ENCODE results near the gene PIGK. TPM values are rescaled to one million over a fixed set of nuclear protein-coding genes. Genes with fewer than 3 reads are reported as not detected.
"Not testable (repeated sequence)": the region's sequence is repeated elsewhere in the genome, so short reads cannot be mapped to it uniquely, and the experiment has no call there.

The PIGK gene
- total RNA-seq, 4 donors from 2014 or later, result 23.5 to 41.0 (median 28.3) TPM

- TF ChIP-seq CTCF (IDR thresholded peaks at IDR 0.05), result no peak
- no peak for TF ChIP-seq POLR2A (IDR thresholded peaks at IDR 0.05)
- DNase-seq, result no peak
- Histone ChIP-seq H3K27me3 (no peaks in the 10 kb centered on the region), H3K4me1 (no peaks in the 10 kb centered on the region), H3K9me3 (no peaks in the 10 kb centered on the region), H3K27ac (no peak overlapping the region), H3K4me3 (replicated peaks in 1 of 3) (no peak overlapping the region), H3K36me3 (no peaks in the 10 kb centered on the region)
- intact Hi-C loops (cut with DNase I), result no loop called here
- 90 to 95% methylated on average over 2 of the region's 2 CpGs for WGBS, 2 donors
Measured at GRCh38 chr1:77200806-77201205, 18.4 kb downstream of the PIGK start.

- no peaks in the 10 kb centered on the region for H3K36me3 ChIP-seq
- no peaks in the 10 kb centered on the region for H3K4me1 ChIP-seq
- intact Hi-C loops (cut with DNase I), result no loop called here
- no peaks in the 10 kb centered on the region for H3K9me3 ChIP-seq
- no peak overlapping the region for H3K27ac ChIP-seq
- DNase-seq, result no peak
- H3K4me3 ChIP-seq (replicated peaks in 1 of 3), result no peak overlapping the region
- H3K27me3 ChIP-seq, result no peaks in the 10 kb centered on the region
- TF ChIP-seq POLR2A (IDR thresholded peaks at IDR 0.05), result no peak
- TF ChIP-seq CTCF (IDR thresholded peaks at IDR 0.05), result no peak
Measured at GRCh38 chr1:77200293-77200692, 18.9 kb downstream of the PIGK start.

- H3K9me3 ChIP-seq, result no peaks in the 10 kb centered on the region
- H3K4me3 ChIP-seq (replicated peaks in 1 of 3), result no peak overlapping the region
- no peaks in the 10 kb centered on the region for H3K4me1 ChIP-seq
- no peak overlapping the region for H3K27ac ChIP-seq
- TF ChIP-seq CTCF (IDR thresholded peaks at IDR 0.05) (no peak), POLR2A (IDR thresholded peaks at IDR 0.05) (no peak)
- DNase-seq, result no peak
- 99% methylated on average over 3 of the region's 3 CpGs for WGBS, 2 donors
- intact Hi-C loops (cut with DNase I), result no loop called here
- H3K36me3 ChIP-seq, result no peaks in the 10 kb centered on the region
- no peaks in the 10 kb centered on the region for H3K27me3 ChIP-seq
Measured at GRCh38 chr1:77197351-77197750, 21.9 kb downstream of the PIGK start.

DNA sequence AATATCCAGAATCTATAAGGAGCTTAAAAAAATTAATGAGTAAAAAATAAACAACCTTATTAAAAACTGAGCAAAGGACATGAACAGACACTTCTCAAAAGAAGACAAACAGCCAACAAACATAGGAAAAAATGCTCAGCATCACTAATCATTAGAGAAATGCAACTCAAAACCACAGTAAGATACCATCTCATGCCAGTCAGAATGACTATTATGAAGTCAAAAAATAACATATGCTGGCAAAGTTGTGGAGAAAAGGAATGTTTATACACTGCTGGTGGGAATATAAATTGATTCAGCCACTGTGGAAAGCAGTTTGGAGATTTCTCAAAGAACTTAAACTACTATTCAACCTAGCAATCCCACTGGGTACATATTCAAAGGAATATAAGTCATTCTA lies 25.3 kb downstream of the PIGK start:
- no peak for DNase-seq
- no peaks in the 10 kb centered on the region for H3K4me1 ChIP-seq
- intact Hi-C loops (cut with DNase I), result no loop called here
- H3K27me3 ChIP-seq, result no peaks in the 10 kb centered on the region
- TF ChIP-seq CTCF (IDR thresholded peaks at IDR 0.05) (no peak), POLR2A (IDR thresholded peaks at IDR 0.05) (no peak)
- no peak overlapping the region for H3K27ac ChIP-seq
- H3K4me3 ChIP-seq (replicated peaks in 1 of 3), result no peak overlapping the region
- H3K36me3 ChIP-seq, result no peaks in the 10 kb centered on the region
- no peaks in the 10 kb centered on the region for H3K9me3 ChIP-seq

GRCh38 chr1:77188770-77189169 lies 30.5 kb downstream of the PIGK start:
- Histone ChIP-seq H3K4me1 (no peaks in the 10 kb centered on the region), H3K27me3 (no peaks in the 10 kb centered on the region), H3K36me3 (no peaks in the 10 kb centered on the region), H3K27ac (no peak overlapping the region), H3K4me3 (replicated peaks in 1 of 3) (no peak overlapping the region), H3K9me3 (no peaks in the 10 kb centered on the region)
- intact Hi-C loops (cut with DNase I), result no loop called here
- WGBS, 2 donors, result 98 to 100% methylated on average over 4 of the region's 4 CpGs
- TF ChIP-seq POLR2A (IDR thresholded peaks at IDR 0.05), result no peak
- no peak for TF ChIP-seq CTCF (IDR thresholded peaks at IDR 0.05)
- no peak for DNase-seq

- H3K27me3 ChIP-seq; H3K4me3 ChIP-seq (replicated peaks in 1 of 3); H3K9me3 ChIP-seq; H3K36me3 ChIP-seq; intact Hi-C loops (cut with DNase I); H3K4me1 ChIP-seq; DNase-seq; H3K27ac ChIP-seq: not testable (repeated sequence)
- WGBS, 2 donors, result 91 to 92% methylated on average over 4 of the region's 4 CpGs
Measured at GRCh38 chr1:77186907-77187306, 32.3 kb downstream of the PIGK start.
